ENCODE data around the gene TNPO3.

DNA sequence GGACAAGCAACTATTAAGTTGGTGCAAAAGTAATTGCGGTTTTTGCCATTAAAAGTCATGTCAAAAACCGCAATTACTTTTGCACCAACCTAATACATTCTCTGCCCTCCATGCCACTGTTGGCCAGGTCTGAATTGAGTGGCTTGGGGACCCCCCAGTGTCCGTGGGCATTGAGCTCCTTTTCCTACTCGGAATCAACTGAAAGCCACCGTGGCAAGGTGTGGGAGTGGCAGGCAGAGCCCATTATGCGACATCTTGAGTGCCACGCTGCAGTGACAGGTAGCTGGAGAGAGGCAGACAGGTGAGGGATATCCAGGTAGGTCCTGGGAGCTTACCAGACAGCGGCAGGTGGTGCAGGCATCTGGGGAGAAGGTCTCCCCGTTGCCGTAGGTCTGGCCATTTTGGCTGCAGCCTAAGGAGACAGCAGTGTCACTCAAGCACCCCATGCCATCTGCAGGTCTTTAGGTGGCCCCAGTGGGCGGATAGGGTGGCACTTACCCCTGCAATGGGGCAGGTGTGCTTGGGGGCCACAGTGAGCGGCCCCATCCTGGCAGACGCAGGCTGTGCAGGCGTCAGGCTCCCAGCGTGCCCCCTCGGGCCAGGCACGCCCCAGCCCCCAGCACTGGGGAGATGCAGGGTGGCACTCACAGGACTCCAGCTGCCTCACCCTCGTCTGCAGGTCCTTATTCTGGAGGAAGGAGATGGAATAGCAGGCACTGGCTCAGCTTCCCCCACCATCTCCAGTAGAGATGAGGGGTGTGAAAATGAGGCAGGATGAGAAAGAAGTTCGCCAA lies 147.9 kb downstream of the TNPO3 start:
- TF ChIP-seq RFX5 (IDR thresholded peaks at IDR 0.05; ENCODE audit: low read length) (no peak), EP300 (IDR thresholded peaks at IDR 0.05; ENCODE audit: borderline replicate concordance in 1 of 2, low read depth in 1 of 2, low read length in 1 of 2) (no peak), FOXM1 (IDR thresholded peaks at IDR 0.05; ENCODE audit: low read depth) (no peak), RAD21 (IDR thresholded peaks at IDR 0.05; ENCODE audit: low read length) (no peak), YY1 (IDR thresholded peaks at IDR 0.05; ENCODE audit: low read depth) (no peak), TAF1 (IDR thresholded peaks at IDR 0.05; ENCODE audit: borderline replicate concordance, low read depth, low read length) (no peak), EZH2phosphoT487 (IDR thresholded peaks at IDR 0.05; ENCODE audit: borderline replicate concordance, low read depth) (no peak), SIN3A (IDR thresholded peaks at IDR 0.05; ENCODE audit: borderline replicate concordance, low read depth, low read length) (no peak), POLR2AphosphoS5 (IDR thresholded peaks at IDR 0.05; ENCODE audit: low read depth, low read length) (no peak), RCOR1 (IDR thresholded peaks at IDR 0.05; ENCODE audit: low read length) (no peak)
- TF ChIP-seq, protein P1, sequence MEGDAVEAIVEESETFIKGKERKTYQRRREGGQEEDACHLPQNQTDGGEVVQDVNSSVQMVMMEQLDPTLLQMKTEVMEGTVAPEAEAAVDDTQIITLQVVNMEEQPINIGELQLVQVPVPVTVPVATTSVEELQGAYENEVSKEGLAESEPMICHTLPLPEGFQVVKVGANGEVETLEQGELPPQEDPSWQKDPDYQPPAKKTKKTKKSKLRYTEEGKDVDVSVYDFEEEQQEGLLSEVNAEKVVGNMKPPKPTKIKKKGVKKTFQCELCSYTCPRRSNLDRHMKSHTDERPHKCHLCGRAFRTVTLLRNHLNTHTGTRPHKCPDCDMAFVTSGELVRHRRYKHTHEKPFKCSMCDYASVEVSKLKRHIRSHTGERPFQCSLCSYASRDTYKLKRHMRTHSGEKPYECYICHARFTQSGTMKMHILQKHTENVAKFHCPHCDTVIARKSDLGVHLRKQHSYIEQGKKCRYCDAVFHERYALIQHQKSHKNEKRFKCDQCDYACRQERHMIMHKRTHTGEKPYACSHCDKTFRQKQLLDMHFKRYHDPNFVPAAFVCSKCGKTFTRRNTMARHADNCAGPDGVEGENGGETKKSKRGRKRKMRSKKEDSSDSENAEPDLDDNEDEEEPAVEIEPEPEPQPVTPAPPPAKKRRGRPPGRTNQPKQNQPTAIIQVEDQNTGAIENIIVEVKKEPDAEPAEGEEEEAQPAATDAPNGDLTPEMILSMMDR (IDR thresholded peaks at IDR 0.05): no peak
- TF ChIP-seq, protein P2, sequence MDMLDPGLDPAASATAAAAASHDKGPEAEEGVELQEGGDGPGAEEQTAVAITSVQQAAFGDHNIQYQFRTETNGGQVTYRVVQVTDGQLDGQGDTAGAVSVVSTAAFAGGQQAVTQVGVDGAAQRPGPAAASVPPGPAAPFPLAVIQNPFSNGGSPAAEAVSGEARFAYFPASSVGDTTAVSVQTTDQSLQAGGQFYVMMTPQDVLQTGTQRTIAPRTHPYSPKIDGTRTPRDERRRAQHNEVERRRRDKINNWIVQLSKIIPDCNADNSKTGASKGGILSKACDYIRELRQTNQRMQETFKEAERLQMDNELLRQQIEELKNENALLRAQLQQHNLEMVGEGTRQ (IDR thresholded peaks at IDR 0.05; ENCODE audit: borderline replicate concordance, low read depth, low read length): no peak

Measured in SK-N-SH (cell line).